AG09309 (cell line): ENCODE results near the gene PRR12.

Experiments
- DNase-seq: peaks from one replicate; pipeline ENCODE4 v3.0.0-alpha.2; 2010; ENCODE audit warnings: low read depth
- H3K4me3 ChIP-seq: 2 replicates; pipeline ENCODE4 v1.5.1; 2011; ENCODE audit warnings: mild to moderate bottlenecking, low read depth, low read length, moderate library complexity; ENCODE audit not compliant: control insufficient read depth
- TF ChIP-seq, protein P1 (sequence below): IDR thresholded peaks from 2 replicates; pipeline ENCODE4 v1.5.1; 2011; ENCODE audit warnings: mild to moderate bottlenecking, low read depth, low read length, inconsistent platforms; ENCODE audit not compliant: insufficient read depth, control insufficient read depth; ENCODE audit errors: missing control alignments

PRR12 gene

DNA sequence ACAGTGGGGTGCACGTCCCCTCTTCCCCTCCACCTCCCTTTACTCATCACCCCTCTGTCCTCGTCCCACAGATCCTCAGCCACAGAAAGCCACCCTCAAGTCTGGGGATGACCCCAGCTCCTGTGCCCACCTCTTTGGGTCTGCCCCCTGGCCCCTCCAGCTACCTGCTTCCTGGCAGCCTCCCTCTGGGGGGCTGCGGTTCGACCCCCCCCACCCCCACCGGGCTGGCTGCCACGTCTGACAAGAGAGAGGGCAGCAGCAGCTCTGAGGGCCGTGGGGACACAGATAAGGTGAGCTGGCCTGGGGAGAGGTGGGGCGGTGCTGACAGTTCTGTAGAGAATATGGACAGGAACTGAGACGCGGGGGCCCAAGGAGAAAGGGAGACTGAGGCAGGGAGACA, 63.6 kb downstream of the PRR12 start:
- TF ChIP-seq, protein P1, sequence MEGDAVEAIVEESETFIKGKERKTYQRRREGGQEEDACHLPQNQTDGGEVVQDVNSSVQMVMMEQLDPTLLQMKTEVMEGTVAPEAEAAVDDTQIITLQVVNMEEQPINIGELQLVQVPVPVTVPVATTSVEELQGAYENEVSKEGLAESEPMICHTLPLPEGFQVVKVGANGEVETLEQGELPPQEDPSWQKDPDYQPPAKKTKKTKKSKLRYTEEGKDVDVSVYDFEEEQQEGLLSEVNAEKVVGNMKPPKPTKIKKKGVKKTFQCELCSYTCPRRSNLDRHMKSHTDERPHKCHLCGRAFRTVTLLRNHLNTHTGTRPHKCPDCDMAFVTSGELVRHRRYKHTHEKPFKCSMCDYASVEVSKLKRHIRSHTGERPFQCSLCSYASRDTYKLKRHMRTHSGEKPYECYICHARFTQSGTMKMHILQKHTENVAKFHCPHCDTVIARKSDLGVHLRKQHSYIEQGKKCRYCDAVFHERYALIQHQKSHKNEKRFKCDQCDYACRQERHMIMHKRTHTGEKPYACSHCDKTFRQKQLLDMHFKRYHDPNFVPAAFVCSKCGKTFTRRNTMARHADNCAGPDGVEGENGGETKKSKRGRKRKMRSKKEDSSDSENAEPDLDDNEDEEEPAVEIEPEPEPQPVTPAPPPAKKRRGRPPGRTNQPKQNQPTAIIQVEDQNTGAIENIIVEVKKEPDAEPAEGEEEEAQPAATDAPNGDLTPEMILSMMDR, result no peak
- H3K4me3 ChIP-seq, result no peak overlapping the region
- DNase-seq, result no peak

DNA sequence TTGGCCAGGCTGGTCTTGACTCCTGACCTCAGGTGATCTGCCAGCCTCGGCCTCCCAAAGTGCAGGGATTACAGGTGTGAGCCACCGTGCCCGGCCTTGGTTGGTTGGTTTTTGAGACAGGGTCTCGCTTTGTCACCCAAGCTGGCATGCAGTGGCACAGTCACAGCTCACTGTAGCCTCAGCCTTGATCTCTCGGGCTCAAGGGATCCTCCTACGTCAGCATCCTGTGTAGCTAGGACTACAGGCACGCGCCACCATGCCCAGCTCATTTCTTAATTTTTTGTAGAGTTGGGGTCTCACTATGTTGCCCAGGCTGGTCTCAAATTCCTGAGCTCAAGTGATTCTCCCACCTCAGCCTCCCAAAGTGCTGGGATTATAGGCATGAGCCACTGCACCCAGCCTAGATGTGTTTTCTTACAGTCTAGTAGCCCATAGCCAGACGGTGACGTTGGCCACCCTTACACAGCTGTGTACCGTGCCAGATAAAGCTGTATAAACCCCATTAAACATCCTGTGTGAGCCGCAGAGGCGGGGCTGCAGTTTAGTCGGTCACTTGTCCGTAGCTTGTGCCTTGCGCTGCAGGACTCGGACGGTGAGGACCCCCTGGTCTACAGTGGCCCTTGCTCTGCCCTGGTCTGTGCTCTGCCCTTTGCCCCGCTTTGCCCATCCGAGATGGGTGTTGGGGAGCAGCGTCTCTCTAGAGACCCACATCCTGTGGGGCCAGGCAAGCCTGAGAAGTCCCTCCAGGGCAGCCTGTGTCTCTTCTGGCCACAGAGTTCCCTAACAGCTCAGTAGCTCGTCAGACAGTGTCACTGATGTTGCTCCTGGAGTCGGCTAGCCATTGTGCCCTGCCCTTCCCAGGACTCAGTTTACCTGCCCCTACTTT, 64.8 kb downstream of the PRR12 start:
- no peak overlapping the region for H3K4me3 ChIP-seq
- no peak for DNase-seq
- TF ChIP-seq, protein P1, result no peak

DNA sequence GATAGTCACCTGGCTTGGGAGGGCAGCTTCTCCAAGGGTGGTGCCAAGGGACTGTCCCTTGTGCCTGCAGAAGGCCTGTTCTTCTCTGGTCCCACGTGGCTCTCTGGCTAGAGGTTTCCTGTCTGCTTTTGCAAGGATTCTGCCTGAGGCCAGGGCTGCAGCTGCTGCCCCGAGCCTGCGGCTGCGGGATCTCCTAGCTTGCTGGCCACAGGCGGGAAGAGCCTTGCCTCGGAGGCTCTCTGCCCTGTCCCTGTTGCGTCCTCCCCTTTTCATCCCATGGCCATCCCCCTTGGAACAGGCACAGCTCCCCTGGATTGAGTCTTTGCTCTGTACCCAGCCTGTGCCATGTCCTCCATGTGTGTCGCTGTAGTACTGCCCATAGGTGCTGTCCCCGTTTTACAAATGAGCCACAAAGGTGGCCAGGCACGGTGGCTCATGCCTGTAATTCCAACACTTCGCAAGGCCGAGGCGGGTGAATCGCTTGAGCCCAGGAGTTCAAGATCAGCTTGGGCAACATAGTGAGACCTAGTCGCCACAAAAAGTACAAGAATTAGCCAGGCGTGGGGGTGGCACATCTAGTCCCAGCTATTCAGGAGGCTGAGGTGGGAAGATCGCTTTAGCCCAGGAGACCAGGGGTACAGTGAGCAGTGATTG, 65.6 kb downstream of the PRR12 start:
- TF ChIP-seq, protein P1, result no peak
- no peak overlapping the region for H3K4me3 ChIP-seq
- DNase-seq, result no peak

DNA sequence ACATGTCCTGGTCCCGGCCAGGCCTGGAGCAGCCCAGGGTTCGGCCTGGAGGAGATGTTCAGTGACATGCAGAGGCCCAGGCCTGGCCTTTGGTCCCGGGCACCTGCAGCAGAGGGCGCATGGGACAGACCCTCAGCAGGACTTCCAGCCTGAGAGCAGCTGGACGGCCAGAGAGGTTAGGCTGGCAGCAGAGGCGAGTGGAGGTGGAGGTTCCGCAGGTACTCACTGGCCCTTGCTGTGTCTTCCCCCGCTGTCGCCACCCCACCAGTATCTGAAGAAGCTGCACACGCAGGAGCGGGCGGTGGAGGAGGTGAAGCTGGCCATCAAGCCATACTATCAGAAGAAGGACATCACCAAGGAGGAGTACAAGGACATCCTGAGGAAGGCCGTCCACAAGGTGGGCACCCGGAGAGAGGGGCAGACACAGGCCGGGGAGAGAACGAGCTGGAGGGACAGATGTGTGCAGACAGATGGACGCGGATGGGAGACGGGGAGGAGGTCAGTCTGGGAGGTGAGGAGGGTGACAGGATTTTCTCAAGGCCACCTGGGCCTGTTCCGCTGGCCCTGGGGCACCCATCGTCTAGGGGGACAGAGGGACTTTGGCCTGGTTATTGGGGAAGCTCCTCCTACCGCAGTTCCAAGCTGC, 66.6 kb downstream of the PRR12 start:
- TF ChIP-seq, protein P1, result no peak
- H3K4me3 ChIP-seq, result no peak overlapping the region
- DNase-seq, result no peak

DNA sequence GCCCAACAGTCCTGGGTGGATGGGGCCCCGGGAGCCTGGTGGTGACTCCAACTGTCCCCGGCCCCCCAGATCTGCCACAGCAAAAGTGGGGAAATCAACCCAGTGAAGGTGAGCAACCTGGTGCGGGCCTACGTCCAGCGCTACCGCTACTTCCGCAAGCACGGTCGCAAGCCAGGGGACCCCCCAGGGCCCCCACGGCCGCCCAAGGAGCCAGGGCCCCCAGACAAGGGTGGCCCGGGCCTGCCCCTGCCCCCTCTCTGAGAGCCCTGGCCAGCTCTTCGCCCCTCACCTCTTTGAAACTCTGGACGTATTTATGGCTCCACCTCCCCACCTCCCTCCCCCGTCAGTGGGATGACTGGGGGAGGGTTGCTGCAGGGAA, 67.1 kb downstream of the PRR12 start:
- TF ChIP-seq, protein P1, result no peak
- no peak overlapping the region for H3K4me3 ChIP-seq
- DNase-seq, result no peak

DNA sequence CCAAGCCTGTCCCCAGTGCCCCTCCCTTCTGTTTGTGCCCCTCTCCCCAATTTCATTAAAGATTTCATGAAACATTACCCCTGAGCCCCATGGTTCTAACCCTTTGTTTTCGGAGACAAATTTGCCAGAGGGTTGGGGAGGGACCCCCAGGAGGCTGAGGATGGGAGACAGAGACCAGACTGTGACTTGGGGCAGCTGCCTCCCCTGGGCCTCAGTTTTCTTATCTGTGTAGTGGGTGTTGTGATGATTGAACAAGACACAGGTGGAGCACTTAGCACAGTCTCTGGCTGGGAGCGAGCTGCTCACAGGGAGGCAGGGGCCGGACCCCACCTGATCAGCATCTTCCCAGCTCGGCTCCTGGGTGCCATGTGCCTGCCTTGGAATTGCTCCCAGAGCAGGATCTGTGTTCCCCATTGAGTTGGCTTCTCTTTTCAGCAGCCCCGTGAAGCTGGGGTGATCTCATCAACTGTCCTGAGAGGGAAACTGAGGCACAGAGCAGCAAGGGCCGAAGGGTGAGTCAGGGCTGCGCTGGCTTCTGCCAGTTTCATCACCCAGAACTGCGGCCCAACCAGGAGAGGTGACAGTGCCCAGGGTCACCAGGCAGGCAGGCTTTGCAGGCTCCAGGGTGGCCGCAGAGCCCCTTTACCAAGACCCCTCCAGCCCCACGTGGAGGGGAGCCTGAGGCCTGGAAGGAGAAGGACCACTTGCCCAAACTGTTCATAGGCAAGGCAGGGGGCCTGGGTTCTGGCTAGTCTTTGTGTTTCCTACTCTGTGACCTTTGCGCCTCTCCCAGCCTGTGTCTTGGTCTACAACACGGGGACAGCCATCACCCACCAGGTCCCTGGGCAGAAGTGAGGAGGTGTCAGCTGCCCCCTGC, 67.8 kb downstream of the PRR12 start:
- no peak for DNase-seq
- H3K4me3 ChIP-seq, result no peak overlapping the region
- TF ChIP-seq, protein P1, result no peak
